ENCODE results near the gene OBSCN.

DNA sequence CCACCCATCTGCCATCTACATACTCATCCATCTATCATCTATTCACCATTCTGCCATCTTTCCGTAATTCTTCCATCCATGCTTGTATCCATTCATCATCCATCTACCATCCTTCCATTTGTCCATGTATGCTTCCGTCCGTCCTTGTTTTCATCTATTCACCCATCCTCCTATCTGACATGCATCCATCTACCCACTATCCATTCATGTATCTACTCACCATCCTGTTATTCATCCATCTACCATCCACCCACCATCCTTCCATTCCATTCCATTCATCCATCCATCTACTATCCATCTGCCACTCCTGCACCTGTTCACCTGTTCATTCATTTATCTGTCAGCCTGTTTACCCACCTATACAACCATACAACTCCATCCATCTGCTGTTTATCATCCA is 112.5 kb downstream of the OBSCN start:
- TF ChIP-seq, protein P1, sequence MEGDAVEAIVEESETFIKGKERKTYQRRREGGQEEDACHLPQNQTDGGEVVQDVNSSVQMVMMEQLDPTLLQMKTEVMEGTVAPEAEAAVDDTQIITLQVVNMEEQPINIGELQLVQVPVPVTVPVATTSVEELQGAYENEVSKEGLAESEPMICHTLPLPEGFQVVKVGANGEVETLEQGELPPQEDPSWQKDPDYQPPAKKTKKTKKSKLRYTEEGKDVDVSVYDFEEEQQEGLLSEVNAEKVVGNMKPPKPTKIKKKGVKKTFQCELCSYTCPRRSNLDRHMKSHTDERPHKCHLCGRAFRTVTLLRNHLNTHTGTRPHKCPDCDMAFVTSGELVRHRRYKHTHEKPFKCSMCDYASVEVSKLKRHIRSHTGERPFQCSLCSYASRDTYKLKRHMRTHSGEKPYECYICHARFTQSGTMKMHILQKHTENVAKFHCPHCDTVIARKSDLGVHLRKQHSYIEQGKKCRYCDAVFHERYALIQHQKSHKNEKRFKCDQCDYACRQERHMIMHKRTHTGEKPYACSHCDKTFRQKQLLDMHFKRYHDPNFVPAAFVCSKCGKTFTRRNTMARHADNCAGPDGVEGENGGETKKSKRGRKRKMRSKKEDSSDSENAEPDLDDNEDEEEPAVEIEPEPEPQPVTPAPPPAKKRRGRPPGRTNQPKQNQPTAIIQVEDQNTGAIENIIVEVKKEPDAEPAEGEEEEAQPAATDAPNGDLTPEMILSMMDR (conservative IDR thresholded peaks at IDR 0.05; ENCODE audit: low read length): no peak
- no peak for TF ChIP-seq EZH2phosphoT487 (IDR thresholded peaks at IDR 0.05; ENCODE audit: borderline replicate concordance)
